HG02763 (cell line): ENCODE measurements around the gene HOXD11.

Experiments used
- ATAC-seq: cut with Tn5 transposase; IDR thresholded peaks from one replicate; pipeline ENCODE4 v1.9.1; 2021; ENCODE audit warnings: mild to moderate bottlenecking, moderate library complexity; ENCODE audit not compliant: unreplicated experiment

Gene HOXD11

GRCh38 chr2:176120364-176121189 is 13.5 kb downstream of the HOXD11 start:
- no peak for ATAC-seq

GRCh38 chr2:176121190-176122051 is 14.3 kb downstream of the HOXD11 start:
- ATAC-seq, result no peak

GRCh38 chr2:176122052-176122682 is 15.1 kb downstream of the HOXD11 start:
- no peak for ATAC-seq

DNA sequence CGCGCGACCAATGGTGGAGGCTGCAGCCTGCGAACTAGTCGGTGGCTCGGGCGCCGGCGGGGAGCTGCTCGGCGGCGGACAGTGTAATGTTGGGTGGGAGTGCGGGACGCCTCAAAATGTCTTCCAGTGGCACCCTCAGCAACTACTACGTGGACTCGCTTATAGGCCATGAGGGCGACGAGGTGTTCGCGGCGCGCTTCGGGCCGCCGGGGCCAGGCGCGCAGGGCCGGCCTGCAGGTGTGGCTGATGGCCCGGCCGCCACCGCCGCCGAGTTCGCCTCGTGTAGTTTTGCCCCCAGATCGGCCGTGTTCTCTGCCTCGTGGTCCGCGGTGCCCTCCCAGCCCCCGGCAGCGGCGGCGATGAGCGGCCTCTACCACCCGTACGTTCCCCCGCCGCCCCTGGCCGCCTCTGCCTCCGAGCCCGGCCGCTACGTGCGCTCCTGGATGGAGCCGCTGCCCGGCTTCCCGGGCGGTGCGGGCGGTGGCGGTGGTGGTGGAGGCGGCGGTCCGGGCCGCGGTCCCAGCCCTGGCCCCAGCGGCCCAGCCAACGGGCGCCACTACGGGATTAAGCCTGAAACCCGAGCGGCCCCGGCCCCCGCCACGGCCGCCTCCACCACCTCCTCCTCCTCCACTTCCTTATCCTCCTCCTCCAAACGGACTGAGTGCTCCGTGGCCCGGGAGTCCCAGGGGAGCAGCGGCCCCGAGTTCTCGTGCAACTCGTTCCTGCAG is 15.8 kb downstream of the HOXD11 start, which contains the start of gene HOXD9:
HOXD9 (plus strand) TSS at position 37 of the 728 bp plus-strand sequence; CDS start at position 87, 50 bp downstream.
- no peak for ATAC-seq

- ATAC-seq, result no peak
Observed at GRCh38 chr2:176123411-176124109, 16.5 kb downstream of the HOXD11 start.

GRCh38 chr2:176124110-176124946 is 17.2 kb downstream of the HOXD11 start:
- ATAC-seq, result no peak

- no peak for ATAC-seq
Observed at GRCh38 chr2:176124947-176125771, 18.1 kb downstream of the HOXD11 start.

- ATAC-seq, result no peak
Observed at GRCh38 chr2:176125772-176126054, 18.6 kb downstream of the HOXD11 start.

DNA sequence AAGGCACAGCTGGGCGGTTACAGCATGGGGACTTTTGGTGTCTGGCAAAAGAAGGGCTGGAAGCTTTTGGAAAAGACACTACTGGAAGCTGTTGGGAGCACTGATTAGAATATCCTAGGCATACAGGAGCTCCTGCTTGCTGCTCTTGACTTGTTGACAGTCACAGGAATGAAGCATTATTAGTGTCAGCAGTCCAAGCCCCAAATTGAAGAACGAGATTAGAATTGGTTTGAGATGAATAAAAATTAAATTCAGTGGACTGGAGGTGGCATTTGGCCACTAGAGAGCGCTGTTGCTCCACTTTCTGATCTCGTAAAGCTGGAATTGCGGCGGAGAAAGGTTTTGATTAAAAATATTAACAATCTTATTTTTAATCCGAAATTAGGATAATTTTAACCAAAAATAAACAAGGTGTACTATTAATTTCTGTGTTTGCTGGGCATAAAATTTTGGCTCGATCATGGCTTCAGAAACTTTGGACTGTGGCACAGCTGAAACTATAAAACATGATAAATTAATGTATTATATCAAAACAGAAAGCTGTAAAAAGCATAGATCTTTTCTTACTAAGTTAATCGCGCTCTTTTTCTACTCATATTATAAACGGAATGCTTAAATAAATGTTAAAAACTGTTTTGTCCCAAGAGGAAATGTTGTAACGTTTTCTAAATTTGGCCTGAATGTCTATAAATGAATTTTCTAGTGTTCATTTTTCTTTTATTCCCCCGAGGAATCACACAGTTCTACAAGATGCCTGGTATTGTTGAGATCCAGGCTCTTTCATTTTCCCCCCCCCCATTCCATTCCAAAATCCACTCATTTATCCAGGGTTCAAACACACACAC is 20.1 kb downstream of the HOXD11 start:
- ATAC-seq, result no peak

DNA sequence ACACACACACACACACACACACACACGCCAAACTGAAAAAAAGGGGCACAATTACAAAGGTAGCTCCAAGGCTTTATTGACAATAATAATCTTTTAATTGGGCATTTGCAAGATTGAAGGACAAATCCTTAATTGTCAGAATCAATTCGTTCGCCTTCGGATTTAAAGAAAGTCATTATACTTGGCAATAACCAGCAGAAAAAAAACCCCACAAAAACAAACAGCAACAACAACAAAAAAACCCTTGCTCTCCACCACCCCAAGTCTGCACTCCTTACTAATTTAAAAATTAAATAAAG is 20.6 kb downstream of the HOXD11 start:
- ATAC-seq, result no peak

- no peak for ATAC-seq
Observed at GRCh38 chr2:176128172-176128981, 21.3 kb downstream of the HOXD11 start.

DNA sequence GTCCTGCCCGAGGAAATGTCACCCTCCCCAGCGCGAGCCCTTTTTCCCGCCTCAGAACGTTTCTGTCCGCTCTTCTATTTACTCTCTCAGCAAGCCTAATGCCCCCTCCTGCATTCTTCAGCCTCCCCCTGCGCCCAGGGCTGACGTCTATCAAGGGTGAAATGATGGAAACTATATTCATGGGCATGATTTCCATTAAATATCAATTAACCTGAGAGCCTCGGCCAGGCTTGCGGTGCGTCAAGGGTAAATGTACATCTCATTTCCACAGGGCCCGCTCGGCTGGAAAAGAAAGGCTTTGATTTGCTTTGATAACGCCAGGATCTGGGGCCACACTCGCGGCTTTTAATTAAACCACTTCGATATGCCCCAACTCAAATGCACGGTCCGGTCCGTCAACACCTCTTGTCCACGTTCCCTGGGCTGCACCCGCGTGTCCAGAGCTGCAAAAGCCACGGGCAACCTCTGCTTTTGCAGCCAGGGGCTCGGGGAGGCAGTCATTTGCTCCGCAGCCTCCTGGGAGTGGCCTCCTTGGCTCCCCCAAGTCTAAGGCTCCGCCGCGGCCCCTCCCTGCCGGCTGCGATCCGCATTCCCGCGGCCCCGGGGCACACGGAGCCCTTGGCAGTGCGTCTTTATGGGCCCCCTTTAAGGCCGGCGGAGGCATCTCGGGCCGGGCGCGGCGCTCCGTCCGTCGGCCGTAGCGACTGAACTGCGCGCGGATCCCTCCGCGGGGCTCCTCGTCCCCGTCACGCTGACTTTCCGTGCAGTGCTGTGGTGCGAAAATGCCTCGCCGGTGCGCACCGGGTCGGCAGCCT is 22.1 kb downstream of the HOXD11 start, which contains the start of gene HOXD8:
HOXD8 (plus strand) TSS at position 724 of the 815 bp plus-strand sequence. CDS start 662 bp downstream, outside the sequence.
- no peak for ATAC-seq

DNA sequence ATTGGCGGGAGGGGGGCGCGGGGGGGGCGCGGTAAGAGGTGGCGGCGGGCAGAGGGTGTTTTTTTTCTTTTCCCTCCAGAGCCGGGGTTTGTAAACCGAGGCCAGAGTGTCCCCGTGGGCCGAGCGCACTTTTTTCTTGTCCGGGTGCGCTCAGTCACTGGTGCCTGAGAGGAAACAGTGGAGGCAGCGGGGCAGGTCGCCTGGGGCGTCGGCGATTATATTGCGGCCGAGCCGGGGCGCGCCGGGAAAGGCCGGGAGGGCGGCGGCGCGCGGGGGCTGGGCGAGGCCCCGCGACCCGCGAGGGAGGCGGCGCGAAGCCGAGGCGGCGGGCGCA is 22.7 kb downstream of the HOXD11 start:
- no peak for ATAC-seq

- ATAC-seq, result no peak
Observed at GRCh38 chr2:176130147-176130956, 23.3 kb downstream of the HOXD11 start.
